Bronchial epithelial cell (primary cell): ENCODE data around the gene ZNF467. TPM values are rescaled to one million over a fixed set of nuclear protein-coding genes. Genes with fewer than 3 reads are reported as not detected.

Experiments
- DNase-seq: peaks from one replicate; pipeline ENCODE4 v3.0.0-alpha.2; 2010; ENCODE audit warnings: low read depth
- FAIRE-seq: peaks from 2 replicates; lab custom pipeline; 2011; peaks lifted over from hg19 to GRCh38; lab: Jason Lieb, UNC
- H3K27me3 ChIP-seq: 2 replicates; pipeline ENCODE4 v1.5.1; 2011; ENCODE audit warnings: low read length; ENCODE audit not compliant: control insufficient read depth, insufficient read depth
- H3K36me3 ChIP-seq: 2 replicates; pipeline ENCODE4 v1.5.1; 2011; ENCODE audit warnings: low read length; ENCODE audit not compliant: control insufficient read depth, insufficient read depth
- H3K4me3 ChIP-seq: 2 replicates; pipeline ENCODE4 v1.5.1; 2011; ENCODE audit warnings: mild to moderate bottlenecking, low read depth, low read length, control low read depth
- CTCF ChIP-seq: IDR thresholded peaks from 2 replicates; pipeline ENCODE4 v1.5.1; 2011; ENCODE audit warnings: mild to moderate bottlenecking, moderate library complexity, low read length, control low read depth, inconsistent platforms; ENCODE audit not compliant: insufficient read depth, severe bottlenecking
- total RNA-seq: library from RNA; depleted of rRNA; stranded (reverse); fragments of >200 nt; gene quantifications from 2 replicates; pipeline ENCODE4 v1.2.1, GENCODE V29; 2014

The ZNF467 gene
- total RNA-seq, 1 donor from 2014 or later: 0.26 TPM

- TF ChIP-seq CTCF: no peak
- Histone ChIP-seq H3K4me3 (no peak overlapping the region), H3K36me3 (no peaks in the 10 kb centered on the region), H3K27me3 (peaks cover 3% of the 10 kb centered on the region)
- FAIRE-seq (no peak), DNase-seq (no peak)
Measured at GRCh38 chr7:149762089-149762488, 11.3 kb downstream of the ZNF467 start.

GRCh38 chr7:149761307-149761706 lies 12.1 kb downstream of the ZNF467 start:
- FAIRE-seq (no peak), DNase-seq (no peak)
- Histone ChIP-seq H3K36me3 (no peaks in the 10 kb centered on the region), H3K27me3 (peaks cover 3% of the 10 kb centered on the region), H3K4me3 (no peak overlapping the region)
- no peak for TF ChIP-seq CTCF

GRCh38 chr7:149760538-149760937 lies 12.8 kb downstream of the ZNF467 start:
- peaks cover 3% of the 10 kb centered on the region for H3K27me3 ChIP-seq
- no peak for TF ChIP-seq CTCF
- DNase-seq (no peak), FAIRE-seq (no peak)
- H3K4me3 ChIP-seq: no peak overlapping the region
- H3K36me3 ChIP-seq: no peaks in the 10 kb centered on the region

GRCh38 chr7:149759093-149759860 lies 14.1 kb downstream of the ZNF467 start:
- no peak for DNase-seq
- FAIRE-seq: no peak
- Histone ChIP-seq H3K36me3 (no peaks in the 10 kb centered on the region), H3K27me3 (peaks cover 2% of the 10 kb centered on the region), H3K4me3 (no peak overlapping the region)
- TF ChIP-seq CTCF: no peak

- no peak for FAIRE-seq
- Histone ChIP-seq H3K36me3 (no peaks in the 10 kb centered on the region), H3K4me3 (no peak overlapping the region), H3K27me3 (no peaks in the 10 kb centered on the region)
- peak; percentile 33 for DNase-seq
- peak; percentile 67 for TF ChIP-seq CTCF
Measured at GRCh38 chr7:149753375-149754233, 19.8 kb downstream of the ZNF467 start.
